Endothelial cell of umbilical vein (primary cell): ENCODE data around the gene CIB4. TPM values are rescaled to one million over a fixed set of nuclear protein-coding genes. Genes with fewer than 3 reads are reported as not detected.

Experiments
- BruUV-seq: library from RNA; stranded (reverse); fragments of 400-500 nt; replicated peaks from 2 replicates; lab custom pipeline; 2021; lab: Mats Ljungman, UMichigan
- CTCF ChIA-PET: fragments of 300-600, 350-600 bp; sonication (Branson Sonifier 250); formaldehyde crosslinking; loops from one replicate; lab custom pipeline; 2021; ENCODE audit warnings: antibody characterized with exemption, inconsistent platforms; lab: Charles Lee
- POLR2A ChIA-PET: fragments of 300-600, 350-600 bp; sonication (Branson Sonifier 250); formaldehyde crosslinking; loops from one replicate; lab custom pipeline; 2021; ENCODE audit warnings: antibody characterized with exemption, inconsistent platforms; lab: Charles Lee
- DNase-seq: peaks from one replicate; pipeline ENCODE4 v3.0.0-alpha.2; 2011; ENCODE audit warnings: low read depth, low spot score
- FAIRE-seq: peaks from 2 replicates; lab custom pipeline; 2011; peaks lifted over from hg19 to GRCh38; lab: Jason Lieb, UNC
- H2AFZ ChIP-seq: 2 replicates; pipeline ENCODE4 v1.6.0; 2012; ENCODE audit warnings: low read depth, low read length, control low read depth, inconsistent platforms
- H3K27ac ChIP-seq: 2 replicates; pipeline ENCODE4 v1.5.1; 2011; ENCODE audit warnings: low read depth, mild to moderate bottlenecking, control low read depth, low read length, moderate library complexity; ENCODE audit not compliant: insufficient read depth
- H3K27me3 ChIP-seq, 2 experiments: 2 replicates each; pipeline versions ENCODE4 v1.6.0 to v1.6.1; 2011; ENCODE audit warnings: low read length in 2 of 2, mixed read lengths in 1 of 2; ENCODE audit not compliant: control insufficient read depth in 2 of 2, insufficient read depth in 2 of 2
- H3K36me3 ChIP-seq, 2 experiments: 2 replicates in 1 of 2; 3 replicates in 1 of 2; pipeline ENCODE4 v1.5.1; 2011; ENCODE audit warnings: low read length in 2 of 2, mild to moderate bottlenecking in 1 of 2, moderate library complexity in 1 of 2; ENCODE audit not compliant: control insufficient read depth in 2 of 2, insufficient read depth in 2 of 2; ENCODE audit errors: extremely low read depth in 1 of 2
- H3K4me1 ChIP-seq: 3 replicates; pipeline ENCODE4 v1.5.1; 2011; ENCODE audit warnings: mild to moderate bottlenecking, low read length; ENCODE audit not compliant: control insufficient read depth, insufficient read depth; ENCODE audit errors: extremely low read depth
- H3K4me2 ChIP-seq: 2 replicates; pipeline ENCODE4 v1.6.1; 2011; ENCODE audit warnings: low read length, control low read depth, mixed read lengths; ENCODE audit not compliant: insufficient read depth
- H3K4me3 ChIP-seq, 3 experiments: fragments of 200-600 bp in 1 of 3; sonication (generic), shearing (Covaris generic) in 1 of 3; replicated peaks in 1 of 3; 2 replicates each; pipeline ENCODE4 v1.5.1; 2011 to 2016; ENCODE audit warnings: control low read depth in 3 of 3, low read length in 3 of 3, mild to moderate bottlenecking in 2 of 3, inconsistent platforms in 1 of 3, low read depth in 1 of 3, moderate library complexity in 1 of 3; ENCODE audit not compliant: insufficient read depth in 1 of 3
- H3K79me2 ChIP-seq: 2 replicates; pipeline ENCODE4 v1.6.0; 2012; ENCODE audit warnings: low read length, inconsistent platforms; ENCODE audit not compliant: control insufficient read depth, insufficient read depth
- H3K9ac ChIP-seq: replicated peaks from 2 replicates; pipeline ENCODE3; 2011; ENCODE audit warnings: low read length, control low read depth; ENCODE audit not compliant: insufficient read depth; ENCODE audit errors: extremely low read depth
- H3K9me1 ChIP-seq: replicated peaks from 3 replicates; pipeline ENCODE4 v1.6.0; 2011; ENCODE audit warnings: mild to moderate bottlenecking, low read length; ENCODE audit not compliant: control insufficient read depth, insufficient read depth; ENCODE audit errors: extremely low read depth
- H3K9me3 ChIP-seq: replicated peaks from 2 replicates; pipeline ENCODE4 v1.5.1; 2012; ENCODE audit warnings: low read length, inconsistent platforms; ENCODE audit not compliant: control insufficient read depth, insufficient read depth
- H4K20me1 ChIP-seq: replicated peaks from 2 replicates; pipeline ENCODE3; 2011; ENCODE audit warnings: mild to moderate bottlenecking, low read length; ENCODE audit not compliant: control insufficient read depth, insufficient read depth; ENCODE audit errors: extremely low read depth
- CTCF ChIP-seq, 2 donors: IDR thresholded peaks; 1 replicate in 1 of 2; 2 replicates in 1 of 2; pipeline ENCODE4 v1.5.1; 2011; ENCODE audit warnings: low read length in 2 of 2, mild to moderate bottlenecking in 2 of 2, moderate library complexity in 2 of 2, control low read depth in 1 of 2, inconsistent platforms in 1 of 2, low read depth in 1 of 2; ENCODE audit not compliant: insufficient read depth in 1 of 2; ENCODE audit errors: extremely low read depth in 1 of 2
- EZH2 ChIP-seq: IDR thresholded peaks from 2 replicates; pipeline ENCODE4 v1.6.1; 2012; ENCODE audit warnings: borderline replicate concordance, low read depth, mild to moderate bottlenecking, moderate library complexity, low read length, inconsistent platforms; ENCODE audit not compliant: severe bottlenecking
- FOS ChIP-seq: IDR thresholded peaks from 2 replicates; pipeline ENCODE4 v1.6.1; 2011; ENCODE audit warnings: mild to moderate bottlenecking, low read length, moderate library complexity, borderline replicate concordance; ENCODE audit not compliant: insufficient read depth
- GATA2 ChIP-seq: IDR thresholded peaks from 2 replicates; pipeline ENCODE4 v1.7.0; 2011; ENCODE audit warnings: low read depth, mild to moderate bottlenecking, moderate library complexity, mixed read lengths, low read length; ENCODE audit not compliant: insufficient read length, insufficient read depth
- JUN ChIP-seq: IDR thresholded peaks from 2 replicates; pipeline ENCODE4 v1.6.1; 2011; ENCODE audit warnings: borderline replicate concordance, low read depth; ENCODE audit not compliant: insufficient read length, insufficient read depth
- MAX ChIP-seq: IDR thresholded peaks from 2 replicates; pipeline ENCODE4 v1.6.1; 2011; ENCODE audit not compliant: insufficient read depth, insufficient read length
- MYC ChIP-seq: IDR thresholded peaks from one replicate; pipeline ENCODE4 v1.6.1; 2011; ENCODE audit warnings: mild to moderate bottlenecking, low read depth, low read length
- POLR2A ChIP-seq: IDR thresholded peaks from 2 replicates; pipeline ENCODE4 v1.6.1; 2012; ENCODE audit warnings: low read depth, mild to moderate bottlenecking, control low read depth, low read length
- POLR2AphosphoS5 ChIP-seq: IDR thresholded peaks from 2 replicates; pipeline ENCODE4 v1.6.1; 2012; ENCODE audit warnings: low read depth, mild to moderate bottlenecking, control low read depth, low read length, moderate library complexity; ENCODE audit not compliant: insufficient read depth
- dilution Hi-C: fragments of 300-500 bp; cut with MboI; formaldehyde crosslinking; loops from one replicate; pipeline ENCODE4 v1.15.0; 2019; ENCODE audit warnings: low sequenced_read_pairs; ENCODE audit not compliant: extremely low pct_ligation_motif_present
- intact Hi-C: fragments of 100-400 bp; cut with micrococcal nuclease; formaldehyde crosslinking; loops from one replicate; pipeline ENCODE4 v1.10.0; 2022
- polyA plus RNA-seq, 4 experiments: library from polyadenylated mRNA; depleted of rRNA in 3 of 4; stranded (reverse) in 3 of 4; unstranded in 1 of 4; fragments of >200 nt; gene quantifications; 2 replicates each; pipeline versions ENCODE4 v1.2.1 to v1.2.3, GENCODE V29; 2011 to 2012; ENCODE audit warnings: missing spikeins in 1 of 4
- total RNA-seq: library from RNA; stranded (reverse); gene quantifications from 2 replicates; pipeline ENCODE4 v1.2.3, GENCODE V29; 2021

CIB4 gene
- total and polyA plus RNA-seq, 2 donors (not counting 3 experiments of a cell fraction or from before 2014, with no cell fraction given) = not detected

GRCh38 chr2:26608557-26608956 lies 32.6 kb downstream of the CIB4 start:
- TF ChIP-seq CTCF (IDR thresholded peaks at IDR 0.05; ENCODE audit: extremely low read depth in 1 of 2, insufficient read depth in 1 of 2, low read depth in 1 of 2, low read length in 2 of 2) (no peak), MAX (no peak), POLR2A (no peak), FOS (no peak), EZH2 (no peak), POLR2AphosphoS5 (no peak), JUN (no peak), GATA2 (no peak), MYC (no peak)
- DNase-seq = no peak
- Histone ChIP-seq H3K9me1 (no peaks in the 10 kb centered on the region), H3K79me2 (no peaks in the 10 kb centered on the region), H4K20me1 (no peaks in the 10 kb centered on the region), H3K9ac (no peak overlapping the region), H3K36me3 (no peaks in the 10 kb centered on the region), H3K27ac (no peak overlapping the region), H3K4me1 (no peaks in the 10 kb centered on the region), H3K9me3 (no peaks in the 10 kb centered on the region), H3K4me3 (no peak overlapping the region), H3K4me2 (no peak overlapping the region), H2AFZ (no peak overlapping the region), H3K27me3 (peaks cover 13 to 18% of the 10 kb centered on the region in 2 experiments)
- FAIRE-seq = no peak
- no TSS peak for BruUV-seq
- ChIA-PET POLR2A (interaction anchor here (0.6 kb wide), 1 partner anchor 250 kb away, joined by 4 read pairs; no protein-coding TSS in a partner anchor), CTCF (interaction anchor here (1.3 to 7.3 kb wide), 4 partner anchors 10 to 134 kb away, joined by 4 to 353 read pairs (median 10); no protein-coding TSS in a partner anchor)
- dilution Hi-C loops (no loop called here), intact Hi-C loops (no loop called here)
